GM23338 (cell line): ENCODE results near the gene MAS1L. TPM values are rescaled to one million over a fixed set of nuclear protein-coding genes. Genes with fewer than 3 reads are reported as not detected.

Experiments
- ATAC-seq: fragments of 200-7000 bp; cut with Tn5 transposase; 3 replicates; pipeline ENCODE4 v1.9.1; 2020
- DNase-seq: peaks from one replicate; pipeline ENCODE4 v3.0.0-alpha.2; 2015; ENCODE audit warnings: low spot score
- H2AFZ ChIP-seq: fragments of 200-600 bp; sonication (generic); 2 replicates; pipeline ENCODE4 v1.8.0; 2016; ENCODE audit warnings: antibody characterized with exemption, mild to moderate bottlenecking, moderate library complexity
- H3F3A ChIP-seq: fragments of 200-600 bp; sonication (generic); replicated peaks from 2 replicates; pipeline ENCODE4 v1.8.0; 2017; ENCODE audit warnings: antibody characterized with exemption, mixed run types, low read depth
- H3K27ac ChIP-seq: fragments of 200-600 bp; sonication (generic); 2 replicates; pipeline ENCODE4 v1.6.1; 2016; ENCODE audit warnings: low read depth
- H3K27me3 ChIP-seq: fragments of 200-600 bp; sonication (generic); 2 replicates; pipeline ENCODE4 v1.8.0; 2016; ENCODE audit warnings: mild to moderate bottlenecking, mixed run types, moderate library complexity; ENCODE audit not compliant: insufficient read depth
- H3K36me3 ChIP-seq: fragments of 200-600 bp; sonication (generic); 2 replicates; pipeline ENCODE4 v1.8.0; 2016; ENCODE audit warnings: mild to moderate bottlenecking; ENCODE audit not compliant: insufficient read depth
- H3K4me1 ChIP-seq: fragments of 200-600 bp; sonication (generic); 2 replicates; pipeline ENCODE4 v1.8.0; 2016; ENCODE audit warnings: mild to moderate bottlenecking, moderate library complexity; ENCODE audit not compliant: insufficient read depth
- H3K4me2 ChIP-seq: fragments of 200-600 bp; sonication (generic); 2 replicates; pipeline ENCODE4 v1.7.1; 2017; ENCODE audit warnings: mixed run types
- H3K4me3 ChIP-seq: fragments of 200-600 bp; sonication (generic); 2 replicates; pipeline ENCODE4 v1.6.1; 2016; ENCODE audit warnings: mixed run types
- H3K79me2 ChIP-seq: fragments of 200-600 bp; sonication (generic); replicated peaks from 2 replicates; pipeline ENCODE4 v1.8.0; 2017; ENCODE audit warnings: mild to moderate bottlenecking; ENCODE audit not compliant: insufficient read depth
- H3K9me2 ChIP-seq: fragments of 200-600 bp; sonication (generic); 2 replicates; pipeline ENCODE4 v1.8.0; 2017; ENCODE audit not compliant: insufficient read depth
- H4K20me1 ChIP-seq: fragments of 200-600 bp; sonication (generic); replicated peaks from 2 replicates; pipeline ENCODE4 v1.8.0; 2017; ENCODE audit warnings: mild to moderate bottlenecking; ENCODE audit not compliant: insufficient read depth
- H3K27ac Mint-ChIP-seq: 2 replicates; pipeline ENCODE4 v1.8.0; 2020; ENCODE audit warnings: inconsistent platforms, mild to moderate bottlenecking, moderate library complexity, mixed read lengths
- H3K27me3 Mint-ChIP-seq: 3 replicates; pipeline ENCODE4 v1.8.0; 2022; ENCODE audit warnings: low read depth, mild to moderate bottlenecking, moderate library complexity, mixed read lengths, inconsistent platforms; ENCODE audit not compliant: insufficient read depth, poor library complexity
- H3K36me3 Mint-ChIP-seq: 3 replicates; pipeline ENCODE4 v1.8.0; 2021; ENCODE audit warnings: low read depth, mild to moderate bottlenecking, inconsistent platforms, moderate library complexity, mixed read lengths
- H3K4me1 Mint-ChIP-seq: 3 replicates; pipeline ENCODE4 v1.8.0; 2020; ENCODE audit warnings: mild to moderate bottlenecking, inconsistent platforms, mixed read lengths
- H3K4me3 Mint-ChIP-seq: 3 replicates; pipeline ENCODE4 v1.8.0; 2021; ENCODE audit warnings: moderate library complexity, mild to moderate bottlenecking, inconsistent platforms, mixed read lengths
- H3K9me3 Mint-ChIP-seq: 3 replicates; pipeline ENCODE4 v1.8.0; 2020; ENCODE audit warnings: moderate library complexity, mild to moderate bottlenecking, inconsistent platforms, mixed read lengths
- CREB1 ChIP-seq: fragments of 250-450 bp; sonication (Bioruptor Pico); IDR thresholded peaks from 2 replicates; pipeline ENCODE4 v1.5.0; 2020; ENCODE audit warnings: low read depth, mild to moderate bottlenecking, moderate library complexity
- NANOG ChIP-seq: IDR thresholded peaks from 2 replicates; pipeline ENCODE4 v1.6.1; 2016; ENCODE audit warnings: antibody characterized with exemption, borderline replicate concordance
- POLR2AphosphoS5 ChIP-seq: IDR thresholded peaks from 2 replicates; pipeline ENCODE4 v1.6.1; 2016; ENCODE audit warnings: antibody characterized with exemption, low read depth
- STAT1 ChIP-seq: IDR thresholded peaks from one replicate; pipeline ENCODE4 v1.6.1; 2016; ENCODE audit warnings: antibody characterized with exemption; ENCODE audit not compliant: unreplicated experiment
- polyA plus RNA-seq: library from polyadenylated mRNA; unstranded; fragments of >200 nt; fragmentation: Nextera tagmentation; extraction: Ambion mirVana; gene quantifications from 2 replicates; pipeline ENCODE4 v1.2.1, GENCODE V29; 2016
- total RNA-seq: library from RNA; depleted of rRNA; stranded (reverse); fragments of >200 nt; shearing (Covaris generic); gene quantifications from 2 replicates; pipeline ENCODE4 v1.2.3, GENCODE V29; 2014
- TF ChIP-seq, protein P1 (sequence below), 2 experiments: fragments of 200-600 bp in 1 of 2; sonication (generic) in 1 of 2; conservative IDR thresholded peaks; 2 replicates each; pipeline versions ENCODE4 v1.5.1 to v1.6.1; 2016 to 2017; ENCODE audit warnings: antibody characterized with exemption in 2 of 2, low read depth in 2 of 2, mild to moderate bottlenecking in 2 of 2, moderate library complexity in 1 of 2
- TF ChIP-seq, protein P2 (sequence below): IDR thresholded peaks from one replicate; pipeline ENCODE4 v1.6.1; 2018; ENCODE audit warnings: antibody characterized with exemption; ENCODE audit not compliant: unreplicated experiment
- TF ChIP-seq, protein P3 (sequence below): fragments of 250-450 bp; sonication (Bioruptor Pico); IDR thresholded peaks from 2 replicates; pipeline ENCODE4 v1.5.0; 2020; ENCODE audit warnings: mild to moderate bottlenecking, moderate library complexity

MAS1L gene
- total and polyA plus RNA-seq, 2 experiments from 2014 or later = not detected

DNA sequence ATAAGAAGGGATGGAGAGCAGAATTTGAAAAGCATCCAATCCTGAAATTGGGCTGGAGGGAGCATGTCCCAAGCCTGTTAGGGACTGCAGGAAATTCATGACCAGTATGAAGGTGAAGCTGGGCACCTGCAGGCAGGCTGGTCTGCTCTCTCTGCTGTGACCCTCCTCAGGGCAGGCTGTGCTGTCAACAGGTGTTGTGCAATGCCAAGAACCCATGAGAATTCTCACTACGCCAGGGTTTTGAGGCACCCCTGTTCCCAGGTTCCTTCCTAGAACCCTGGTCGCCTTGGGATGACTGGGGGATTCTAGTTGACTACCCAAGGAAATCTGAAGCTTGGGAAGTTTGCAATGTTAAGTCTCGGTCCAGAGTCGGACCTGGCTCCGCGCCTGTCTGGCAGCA is 13.3 kb upstream of the MAS1L start:
- Histone ChIP-seq H3K4me3 (no peak overlapping the region), H2AFZ (no peak overlapping the region), H3K4me2 (no peak overlapping the region), H3K79me2 (no peaks in the 10 kb centered on the region), H3K4me1 (no peaks in the 10 kb centered on the region), H3K27ac (no peak overlapping the region), H3K9me2 (peaks cover 9% of the 10 kb centered on the region; the same call in 1 of the 2 replicates), H3K27me3 (no peaks in the 10 kb centered on the region), H3F3A (no peaks in the 10 kb centered on the region), H4K20me1 (no peaks in the 10 kb centered on the region; the same call in 1 of the 2 replicates), H3K36me3 (no peaks in the 10 kb centered on the region)
- Mint-ChIP-seq H3K27me3 (peaks cover 2% of the 10 kb centered on the region), H3K4me1 (no peaks in the 10 kb centered on the region; the same call in 2 of the 3 replicates), H3K27ac (no peak overlapping the region), H3K9me3 (no peaks in the 10 kb centered on the region), H3K4me3 (no peak overlapping the region), H3K36me3 (no peaks in the 10 kb centered on the region)
- ATAC-seq (no peak), DNase-seq (no peak)
- TF ChIP-seq, protein P1, sequence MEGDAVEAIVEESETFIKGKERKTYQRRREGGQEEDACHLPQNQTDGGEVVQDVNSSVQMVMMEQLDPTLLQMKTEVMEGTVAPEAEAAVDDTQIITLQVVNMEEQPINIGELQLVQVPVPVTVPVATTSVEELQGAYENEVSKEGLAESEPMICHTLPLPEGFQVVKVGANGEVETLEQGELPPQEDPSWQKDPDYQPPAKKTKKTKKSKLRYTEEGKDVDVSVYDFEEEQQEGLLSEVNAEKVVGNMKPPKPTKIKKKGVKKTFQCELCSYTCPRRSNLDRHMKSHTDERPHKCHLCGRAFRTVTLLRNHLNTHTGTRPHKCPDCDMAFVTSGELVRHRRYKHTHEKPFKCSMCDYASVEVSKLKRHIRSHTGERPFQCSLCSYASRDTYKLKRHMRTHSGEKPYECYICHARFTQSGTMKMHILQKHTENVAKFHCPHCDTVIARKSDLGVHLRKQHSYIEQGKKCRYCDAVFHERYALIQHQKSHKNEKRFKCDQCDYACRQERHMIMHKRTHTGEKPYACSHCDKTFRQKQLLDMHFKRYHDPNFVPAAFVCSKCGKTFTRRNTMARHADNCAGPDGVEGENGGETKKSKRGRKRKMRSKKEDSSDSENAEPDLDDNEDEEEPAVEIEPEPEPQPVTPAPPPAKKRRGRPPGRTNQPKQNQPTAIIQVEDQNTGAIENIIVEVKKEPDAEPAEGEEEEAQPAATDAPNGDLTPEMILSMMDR (conservative IDR thresholded peaks at IDR 0.05; ENCODE audit: low read depth in 2 of 2) = no peak
- TF ChIP-seq POLR2AphosphoS5 = no peak

DNA sequence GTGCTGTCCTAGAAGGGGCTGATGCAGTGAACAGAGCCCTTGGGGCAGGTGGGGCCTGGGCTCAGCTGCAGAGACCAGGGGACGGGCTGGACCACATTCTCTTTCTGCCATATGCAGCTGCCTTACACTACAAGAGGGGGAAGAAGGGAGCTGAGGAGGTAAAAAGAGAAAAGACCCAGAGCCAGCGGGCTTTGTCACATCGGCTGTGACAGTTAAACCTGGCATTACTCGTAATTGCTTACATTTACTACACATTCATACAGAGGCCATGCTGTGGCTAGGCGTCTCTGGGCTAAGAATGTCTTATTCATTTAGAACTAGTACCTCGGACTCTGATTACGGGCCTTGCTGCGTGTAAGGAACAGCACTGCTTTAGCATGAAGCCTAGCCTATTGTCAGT is 12.8 kb upstream of the MAS1L start:
- H3K4me1 Mint-ChIP-seq = no peaks in the 10 kb centered on the region; the same call in 2 of the 3 replicates
- H3K36me3 Mint-ChIP-seq = no peaks in the 10 kb centered on the region
- H4K20me1 ChIP-seq = no peaks in the 10 kb centered on the region; the same call in 1 of the 2 replicates
- H3K27ac Mint-ChIP-seq = no peak overlapping the region
- no peaks in the 10 kb centered on the region for H3K4me1 ChIP-seq
- H3F3A ChIP-seq = no peaks in the 10 kb centered on the region
- H3K4me3 ChIP-seq = no peak overlapping the region
- no peak overlapping the region for H3K27ac ChIP-seq
- no peak overlapping the region for H3K4me2 ChIP-seq
- H3K36me3 ChIP-seq = no peaks in the 10 kb centered on the region
- H2AFZ ChIP-seq = no peak overlapping the region
- no peaks in the 10 kb centered on the region for H3K9me3 Mint-ChIP-seq
- DNase-seq (no peak), ATAC-seq (no peak)
- H3K9me2 ChIP-seq = peaks cover 11% of the 10 kb centered on the region; the same call in 1 of the 2 replicates
- no peaks in the 10 kb centered on the region for H3K79me2 ChIP-seq
- no peaks in the 10 kb centered on the region for H3K27me3 ChIP-seq
- peaks cover 2% of the 10 kb centered on the region for H3K27me3 Mint-ChIP-seq
- no peak overlapping the region for H3K4me3 Mint-ChIP-seq
- TF ChIP-seq STAT1 = no peak
- TF ChIP-seq CREB1 (CRISPR knock-in tag) = no peak
- no peak for TF ChIP-seq NANOG
- TF ChIP-seq, protein P1 (conservative IDR thresholded peaks at IDR 0.05; ENCODE audit: low read depth in 2 of 2) = no peak
- TF ChIP-seq, protein P2, sequence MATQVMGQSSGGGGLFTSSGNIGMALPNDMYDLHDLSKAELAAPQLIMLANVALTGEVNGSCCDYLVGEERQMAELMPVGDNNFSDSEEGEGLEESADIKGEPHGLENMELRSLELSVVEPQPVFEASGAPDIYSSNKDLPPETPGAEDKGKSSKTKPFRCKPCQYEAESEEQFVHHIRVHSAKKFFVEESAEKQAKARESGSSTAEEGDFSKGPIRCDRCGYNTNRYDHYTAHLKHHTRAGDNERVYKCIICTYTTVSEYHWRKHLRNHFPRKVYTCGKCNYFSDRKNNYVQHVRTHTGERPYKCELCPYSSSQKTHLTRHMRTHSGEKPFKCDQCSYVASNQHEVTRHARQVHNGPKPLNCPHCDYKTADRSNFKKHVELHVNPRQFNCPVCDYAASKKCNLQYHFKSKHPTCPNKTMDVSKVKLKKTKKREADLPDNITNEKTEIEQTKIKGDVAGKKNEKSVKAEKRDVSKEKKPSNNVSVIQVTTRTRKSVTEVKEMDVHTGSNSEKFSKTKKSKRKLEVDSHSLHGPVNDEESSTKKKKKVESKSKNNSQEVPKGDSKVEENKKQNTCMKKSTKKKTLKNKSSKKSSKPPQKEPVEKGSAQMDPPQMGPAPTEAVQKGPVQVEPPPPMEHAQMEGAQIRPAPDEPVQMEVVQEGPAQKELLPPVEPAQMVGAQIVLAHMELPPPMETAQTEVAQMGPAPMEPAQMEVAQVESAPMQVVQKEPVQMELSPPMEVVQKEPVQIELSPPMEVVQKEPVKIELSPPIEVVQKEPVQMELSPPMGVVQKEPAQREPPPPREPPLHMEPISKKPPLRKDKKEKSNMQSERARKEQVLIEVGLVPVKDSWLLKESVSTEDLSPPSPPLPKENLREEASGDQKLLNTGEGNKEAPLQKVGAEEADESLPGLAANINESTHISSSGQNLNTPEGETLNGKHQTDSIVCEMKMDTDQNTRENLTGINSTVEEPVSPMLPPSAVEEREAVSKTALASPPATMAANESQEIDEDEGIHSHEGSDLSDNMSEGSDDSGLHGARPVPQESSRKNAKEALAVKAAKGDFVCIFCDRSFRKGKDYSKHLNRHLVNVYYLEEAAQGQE = no peak
- TF ChIP-seq POLR2AphosphoS5 = no peak
- TF ChIP-seq, protein P3, sequence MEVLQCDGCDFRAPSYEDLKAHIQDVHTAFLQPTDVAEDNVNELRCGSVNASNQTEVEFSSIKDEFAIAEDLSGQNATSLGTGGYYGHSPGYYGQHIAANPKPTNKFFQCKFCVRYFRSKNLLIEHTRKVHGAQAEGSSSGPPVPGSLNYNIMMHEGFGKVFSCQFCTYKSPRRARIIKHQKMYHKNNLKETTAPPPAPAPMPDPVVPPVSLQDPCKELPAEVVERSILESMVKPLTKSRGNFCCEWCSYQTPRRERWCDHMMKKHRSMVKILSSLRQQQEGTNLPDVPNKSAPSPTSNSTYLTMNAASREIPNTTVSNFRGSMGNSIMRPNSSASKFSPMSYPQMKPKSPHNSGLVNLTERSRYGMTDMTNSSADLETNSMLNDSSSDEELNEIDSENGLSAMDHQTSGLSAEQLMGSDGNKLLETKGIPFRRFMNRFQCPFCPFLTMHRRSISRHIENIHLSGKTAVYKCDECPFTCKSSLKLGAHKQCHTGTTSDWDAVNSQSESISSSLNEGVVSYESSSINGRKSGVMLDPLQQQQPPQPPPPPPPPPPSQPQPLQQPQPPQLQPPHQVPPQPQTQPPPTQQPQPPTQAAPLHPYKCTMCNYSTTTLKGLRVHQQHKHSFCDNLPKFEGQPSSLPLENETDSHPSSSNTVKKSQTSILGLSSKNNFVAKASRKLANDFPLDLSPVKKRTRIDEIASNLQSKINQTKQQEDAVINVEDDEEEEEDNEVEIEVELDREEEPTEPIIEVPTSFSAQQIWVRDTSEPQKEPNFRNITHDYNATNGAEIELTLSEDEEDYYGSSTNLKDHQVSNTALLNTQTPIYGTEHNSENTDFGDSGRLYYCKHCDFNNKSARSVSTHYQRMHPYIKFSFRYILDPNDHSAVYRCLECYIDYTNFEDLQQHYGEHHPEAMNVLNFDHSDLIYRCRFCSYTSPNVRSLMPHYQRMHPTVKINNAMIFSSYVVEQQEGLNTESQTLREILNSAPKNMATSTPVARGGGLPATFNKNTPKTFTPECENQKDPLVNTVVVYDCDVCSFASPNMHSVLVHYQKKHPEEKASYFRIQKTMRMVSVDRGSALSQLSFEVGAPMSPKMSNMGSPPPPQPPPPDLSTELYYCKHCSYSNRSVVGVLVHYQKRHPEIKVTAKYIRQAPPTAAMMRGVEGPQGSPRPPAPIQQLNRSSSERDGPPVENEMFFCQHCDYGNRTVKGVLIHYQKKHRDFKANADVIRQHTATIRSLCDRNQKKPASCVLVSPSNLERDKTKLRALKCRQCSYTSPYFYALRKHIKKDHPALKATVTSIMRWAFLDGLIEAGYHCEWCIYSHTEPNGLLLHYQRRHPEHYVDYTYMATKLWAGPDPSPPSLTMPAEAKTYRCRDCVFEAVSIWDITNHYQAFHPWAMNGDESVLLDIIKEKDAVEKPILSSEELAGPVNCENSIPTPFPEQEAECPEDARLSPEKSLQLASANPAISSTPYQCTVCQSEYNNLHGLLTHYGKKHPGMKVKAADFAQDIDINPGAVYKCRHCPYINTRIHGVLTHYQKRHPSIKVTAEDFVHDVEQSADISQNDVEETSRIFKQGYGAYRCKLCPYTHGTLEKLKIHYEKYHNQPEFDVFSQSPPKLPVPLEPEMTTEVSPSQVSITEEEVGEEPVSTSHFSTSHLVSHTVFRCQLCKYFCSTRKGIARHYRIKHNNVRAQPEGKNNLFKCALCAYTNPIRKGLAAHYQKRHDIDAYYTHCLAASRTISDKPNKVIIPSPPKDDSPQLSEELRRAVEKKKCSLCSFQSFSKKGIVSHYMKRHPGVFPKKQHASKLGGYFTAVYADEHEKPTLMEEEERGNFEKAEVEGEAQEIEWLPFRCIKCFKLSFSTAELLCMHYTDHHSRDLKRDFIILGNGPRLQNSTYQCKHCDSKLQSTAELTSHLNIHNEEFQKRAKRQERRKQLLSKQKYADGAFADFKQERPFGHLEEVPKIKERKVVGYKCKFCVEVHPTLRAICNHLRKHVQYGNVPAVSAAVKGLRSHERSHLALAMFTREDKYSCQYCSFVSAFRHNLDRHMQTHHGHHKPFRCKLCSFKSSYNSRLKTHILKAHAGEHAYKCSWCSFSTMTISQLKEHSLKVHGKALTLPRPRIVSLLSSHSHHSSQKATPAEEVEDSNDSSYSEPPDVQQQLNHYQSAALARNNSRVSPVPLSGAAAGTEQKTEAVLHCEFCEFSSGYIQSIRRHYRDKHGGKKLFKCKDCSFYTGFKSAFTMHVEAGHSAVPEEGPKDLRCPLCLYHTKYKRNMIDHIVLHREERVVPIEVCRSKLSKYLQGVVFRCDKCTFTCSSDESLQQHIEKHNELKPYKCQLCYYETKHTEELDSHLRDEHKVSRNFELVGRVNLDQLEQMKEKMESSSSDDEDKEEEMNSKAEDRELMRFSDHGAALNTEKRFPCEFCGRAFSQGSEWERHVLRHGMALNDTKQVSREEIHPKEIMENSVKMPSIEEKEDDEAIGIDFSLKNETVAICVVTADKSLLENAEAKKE (CRISPR knock-in tag) = no peak
